HG03558 (cell line): ENCODE measurements around the gene MAP2K3.

Experiments used
- ATAC-seq: cut with Tn5 transposase; IDR thresholded peaks from one replicate; pipeline ENCODE4 v1.9.1; 2021; ENCODE audit warnings: moderate number of reproducible peaks; ENCODE audit not compliant: unreplicated experiment; ENCODE audit errors: extremely low read depth

Gene MAP2K3

DNA sequence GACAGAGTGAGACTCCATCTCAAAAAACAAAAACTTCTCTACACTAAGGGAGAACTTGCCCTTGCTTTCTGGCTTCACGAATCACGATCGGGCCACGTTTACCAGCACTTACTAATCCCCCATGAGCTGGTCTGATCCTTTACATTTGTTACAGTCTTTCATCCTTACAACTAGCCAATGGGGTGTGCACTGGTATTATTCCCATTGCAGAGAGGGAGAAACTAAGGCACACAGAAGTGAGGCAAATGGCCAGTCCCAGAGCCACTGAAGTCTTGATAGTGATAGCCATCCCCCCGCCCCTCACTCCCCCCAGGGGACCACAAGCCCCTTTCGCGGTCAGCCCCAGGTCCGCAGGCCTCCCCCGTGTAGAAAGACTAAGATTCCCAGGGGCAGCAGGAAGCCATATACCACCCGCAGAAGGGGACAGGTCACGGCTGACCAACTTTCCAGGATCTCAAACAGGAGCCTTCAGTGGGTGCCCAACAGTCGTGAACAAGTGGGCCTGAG is 32.2 kb upstream of the MAP2K3 start:
- ATAC-seq, result no peak

DNA sequence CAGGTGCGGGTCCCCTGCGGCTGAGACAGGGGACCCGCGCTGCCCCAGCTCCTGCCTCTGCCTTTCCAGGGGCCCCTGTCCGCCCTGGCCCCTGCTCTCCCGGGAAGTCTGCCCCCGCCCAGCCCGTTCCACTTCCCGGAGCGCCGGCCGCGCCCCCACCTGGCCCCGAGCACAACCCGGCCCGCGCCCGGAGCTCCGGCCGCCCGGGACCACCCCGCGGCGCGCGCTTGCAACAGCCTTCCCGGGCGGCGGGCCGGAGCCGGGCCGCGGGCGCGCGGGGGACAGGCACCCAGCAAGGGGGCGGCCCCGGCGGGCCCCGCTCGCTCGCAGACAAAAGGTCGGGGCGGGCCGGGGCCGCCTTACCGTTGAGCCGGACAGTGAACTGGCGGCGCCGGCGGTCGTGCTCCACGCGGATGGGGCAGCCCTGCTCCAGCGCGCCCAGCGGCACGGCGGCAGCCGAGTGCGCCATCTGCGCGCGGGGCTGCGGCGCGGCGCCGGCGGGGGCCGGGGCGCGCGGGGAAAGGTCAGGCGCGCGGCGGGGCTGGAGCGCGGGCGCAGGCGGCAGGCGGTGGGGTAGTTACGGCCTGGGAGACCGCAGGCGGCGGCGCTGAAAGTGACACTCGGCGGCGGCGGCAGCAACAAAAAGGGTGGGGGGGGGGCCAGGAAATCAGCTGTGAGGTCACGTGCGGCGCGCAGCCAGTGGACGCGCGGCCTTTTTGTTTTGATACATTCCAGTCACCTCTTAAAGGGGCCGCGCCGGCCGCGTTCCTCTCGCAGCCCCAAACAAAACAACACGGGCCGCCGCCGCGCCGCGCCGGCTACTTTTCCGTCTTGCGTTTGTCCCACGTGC is 31.5 kb upstream of the MAP2K3 start, which contains the start of gene NATD1:
TSS of gene NATD1 (minus strand) at position 615 of the 850 bp plus-strand sequence. CDS start at position 469, 146 bp downstream.
- no peak for ATAC-seq

DNA sequence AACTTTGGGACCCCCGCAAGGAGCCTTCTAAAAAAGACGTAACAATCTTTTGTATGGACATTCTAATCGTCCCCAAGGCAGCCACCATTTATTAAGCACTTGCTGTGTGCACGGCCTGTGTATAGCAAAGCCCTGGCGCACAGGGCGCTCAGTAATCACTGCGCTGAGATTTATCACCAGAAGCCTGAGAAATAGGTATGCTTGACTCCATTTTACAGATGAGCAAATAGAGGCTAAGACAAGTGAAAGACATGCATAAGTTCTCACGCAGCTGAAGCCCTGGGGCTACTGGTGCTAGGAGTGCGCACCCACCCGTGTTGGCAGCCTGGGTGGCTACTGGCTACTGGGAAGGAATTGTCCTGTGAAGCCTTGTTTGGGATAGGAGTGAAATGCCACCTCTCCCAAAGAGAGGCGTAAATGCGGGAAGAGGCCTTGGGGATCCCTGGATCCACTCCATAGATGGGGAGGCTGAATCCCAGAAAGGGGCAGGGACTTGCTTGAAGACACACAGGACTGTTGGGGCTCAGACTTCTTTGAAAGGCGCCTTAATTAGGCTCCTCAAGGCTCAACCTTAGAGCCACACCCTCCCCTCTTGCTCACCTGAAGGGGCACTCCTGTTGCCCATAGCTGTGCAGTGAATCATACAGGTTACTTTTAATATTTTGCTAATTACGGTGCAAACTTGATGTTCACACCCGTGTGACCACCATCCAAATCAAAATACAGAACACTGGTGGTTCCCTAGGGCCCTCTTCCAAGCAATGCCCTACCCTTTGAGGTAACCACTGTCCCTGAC is 30.7 kb upstream of the MAP2K3 start:
- ATAC-seq, result no peak

DNA sequence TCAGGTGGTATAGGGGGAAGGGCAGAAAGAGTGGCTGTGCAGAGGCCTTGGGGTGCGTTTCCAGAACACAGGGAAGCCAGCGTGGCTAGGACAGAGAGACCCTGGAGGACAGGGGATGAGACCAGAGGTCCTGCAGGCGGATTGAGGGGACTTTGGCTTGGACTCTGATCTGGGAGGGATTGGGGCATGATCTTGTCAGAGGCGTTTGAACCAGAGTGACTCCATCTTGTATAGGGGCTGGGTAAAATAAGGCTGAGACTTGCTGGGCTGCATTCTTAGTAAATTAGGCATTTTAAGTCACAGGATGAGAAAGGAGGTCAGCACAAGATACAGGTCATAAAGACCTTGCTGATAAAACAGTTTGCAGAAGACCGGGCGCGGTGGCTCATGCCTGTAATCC is 25.9 kb upstream of the MAP2K3 start:
- no peak for ATAC-seq

DNA sequence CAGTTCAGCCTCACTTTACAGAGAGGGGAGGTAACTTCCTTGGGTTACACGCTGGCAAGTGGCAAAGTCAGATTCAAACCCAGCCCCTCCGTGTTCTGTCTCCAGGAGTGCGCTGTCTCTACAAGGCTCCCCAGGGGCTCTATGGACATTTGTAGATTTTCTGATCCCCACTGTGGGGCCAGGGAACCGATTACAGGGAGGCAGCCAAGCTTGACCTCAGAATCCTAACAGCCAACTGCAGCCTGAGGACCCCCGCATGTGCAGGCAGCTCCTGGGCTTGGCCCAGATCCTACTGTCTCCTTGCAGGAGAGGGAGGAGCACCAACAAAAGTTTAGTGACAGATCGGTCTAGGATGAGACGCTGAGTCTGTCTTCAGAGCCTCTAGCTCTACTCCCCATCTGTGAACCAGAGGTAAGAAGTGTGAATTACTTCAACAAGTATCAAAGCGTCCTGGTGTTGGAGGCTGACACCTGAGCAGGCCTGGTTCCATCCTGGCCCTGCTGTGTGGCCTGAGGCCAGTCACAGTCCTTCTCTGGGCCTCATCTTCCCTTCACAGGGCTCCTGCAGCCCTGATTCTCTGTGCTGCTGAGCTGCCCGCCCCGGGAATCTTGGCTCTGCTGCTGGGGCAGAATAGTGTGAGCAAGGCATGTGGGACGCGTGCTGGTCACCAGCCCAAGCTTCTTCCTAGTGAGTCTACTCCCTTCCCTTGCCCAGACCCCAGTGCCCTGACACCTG is 22.1 kb upstream of the MAP2K3 start:
- no peak for ATAC-seq

DNA sequence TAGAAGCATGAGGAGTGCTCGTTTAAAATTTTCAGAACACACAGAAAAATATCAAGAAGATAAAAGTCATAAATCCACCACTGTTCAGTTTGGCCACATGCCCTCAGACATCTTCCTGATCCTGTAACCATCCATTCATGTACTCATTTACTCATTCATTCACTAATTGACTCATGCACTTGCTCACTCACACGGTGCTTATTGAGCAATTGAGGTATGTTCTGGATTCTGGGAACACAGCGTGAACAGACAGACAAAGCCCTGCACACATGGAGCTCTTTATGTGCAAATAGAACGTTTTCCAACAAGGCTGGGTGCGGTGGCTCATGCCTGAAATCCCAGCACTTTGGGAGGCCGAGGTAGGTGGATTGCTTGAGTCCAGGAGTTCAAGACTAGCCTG is 21.1 kb upstream of the MAP2K3 start:
- no peak for ATAC-seq

DNA sequence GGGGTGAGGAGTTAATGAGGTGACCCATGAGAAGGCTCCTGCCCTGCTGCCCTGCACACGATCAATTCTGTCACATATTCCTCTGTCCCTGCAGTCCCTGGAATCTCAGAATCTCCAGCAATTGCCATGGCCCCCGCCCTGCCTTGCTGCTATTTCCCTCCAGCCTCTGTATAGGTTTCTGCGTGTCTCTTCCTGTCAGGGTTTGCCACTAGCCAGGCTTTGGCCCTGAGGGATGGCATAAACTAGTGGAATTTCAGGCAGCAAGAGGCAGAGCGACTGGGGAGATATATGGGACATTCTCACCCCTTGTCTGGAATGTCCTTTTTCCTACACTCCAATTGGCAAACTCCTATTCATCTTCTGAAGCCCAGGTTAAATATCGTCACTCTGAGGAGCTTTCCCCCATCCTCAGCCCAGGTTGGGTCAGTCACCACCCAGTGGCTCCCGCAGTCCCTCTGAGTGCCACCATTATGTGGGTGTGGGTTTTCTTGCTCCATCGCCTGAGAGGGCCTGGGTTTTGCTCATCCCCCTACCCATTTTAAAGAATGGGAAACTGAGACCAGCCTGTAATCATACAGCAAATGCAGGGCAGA is 15.8 kb upstream of the MAP2K3 start:
- no peak for ATAC-seq

DNA sequence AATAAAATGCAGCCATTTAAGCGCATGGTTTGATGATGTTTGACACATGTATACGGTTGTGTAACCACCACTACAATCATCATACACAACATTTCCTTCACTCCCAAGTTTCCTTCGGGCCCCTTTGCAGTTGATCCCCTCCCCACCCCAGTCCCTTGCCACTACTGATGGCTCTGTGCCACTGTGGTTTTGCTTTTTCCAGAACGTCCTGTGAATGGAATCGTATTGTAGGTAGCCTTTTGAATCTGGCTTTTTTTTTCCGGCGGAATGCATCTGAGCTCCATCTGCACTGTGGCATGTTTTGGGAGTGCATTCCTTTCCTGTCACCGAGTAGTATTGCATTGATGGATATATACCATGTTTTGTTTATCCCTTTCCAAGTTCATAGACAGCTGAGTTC is 15.1 kb upstream of the MAP2K3 start:
- no peak for ATAC-seq

DNA sequence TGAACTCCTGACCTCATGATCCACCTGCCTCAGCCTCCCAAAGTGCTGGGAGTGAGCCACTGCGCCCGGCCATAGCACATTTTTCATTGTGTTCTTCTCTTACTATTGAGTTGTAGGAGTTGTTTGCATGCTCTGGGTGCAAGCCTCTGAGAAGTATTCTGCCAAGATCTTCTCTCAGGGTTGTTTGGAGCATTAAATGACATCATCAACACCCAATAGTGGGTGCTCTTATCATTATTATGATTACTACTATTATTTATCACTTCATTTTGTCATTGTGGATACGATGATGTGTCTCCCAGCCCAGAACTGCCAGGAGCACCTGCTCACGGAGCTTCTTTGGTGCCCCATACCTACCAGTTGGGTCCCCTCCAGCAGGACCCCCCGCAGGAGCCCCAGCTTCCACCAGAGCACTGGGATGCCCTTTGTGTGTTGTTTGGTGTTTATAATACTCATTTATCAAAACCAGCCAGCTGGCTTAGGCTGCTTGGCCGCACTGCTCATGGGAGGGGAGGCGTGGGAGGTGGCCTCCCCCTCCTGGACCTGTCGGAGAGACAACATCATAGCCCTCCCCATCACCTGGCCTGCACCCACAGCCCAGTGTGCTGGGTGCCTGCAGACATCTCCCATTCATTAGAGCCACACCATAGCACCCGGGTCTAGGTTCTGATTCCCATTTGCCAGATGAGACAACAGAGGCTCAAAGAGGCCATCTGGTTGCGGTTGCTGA is 12.9 kb upstream of the MAP2K3 start:
- no peak for ATAC-seq

DNA sequence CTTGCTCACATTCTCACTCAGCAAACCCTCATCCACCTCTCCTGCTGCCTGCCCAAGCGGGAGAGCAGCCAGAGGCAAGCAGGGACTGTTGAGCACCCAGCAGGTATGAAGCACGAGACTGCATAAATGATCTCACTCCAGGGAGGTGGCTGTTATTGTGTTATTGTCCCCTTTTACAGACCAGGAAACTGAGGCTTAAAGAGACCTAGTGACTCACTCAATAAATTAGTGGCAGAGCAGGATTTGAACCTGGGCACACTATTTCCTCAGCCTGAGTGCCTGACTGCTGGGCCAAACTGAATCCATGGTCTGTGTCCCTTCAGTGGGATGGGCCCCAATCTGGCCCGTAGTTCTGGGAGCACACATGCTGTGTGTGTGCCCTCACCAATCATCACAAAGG is 12.3 kb upstream of the MAP2K3 start:
- ATAC-seq, result no peak

DNA sequence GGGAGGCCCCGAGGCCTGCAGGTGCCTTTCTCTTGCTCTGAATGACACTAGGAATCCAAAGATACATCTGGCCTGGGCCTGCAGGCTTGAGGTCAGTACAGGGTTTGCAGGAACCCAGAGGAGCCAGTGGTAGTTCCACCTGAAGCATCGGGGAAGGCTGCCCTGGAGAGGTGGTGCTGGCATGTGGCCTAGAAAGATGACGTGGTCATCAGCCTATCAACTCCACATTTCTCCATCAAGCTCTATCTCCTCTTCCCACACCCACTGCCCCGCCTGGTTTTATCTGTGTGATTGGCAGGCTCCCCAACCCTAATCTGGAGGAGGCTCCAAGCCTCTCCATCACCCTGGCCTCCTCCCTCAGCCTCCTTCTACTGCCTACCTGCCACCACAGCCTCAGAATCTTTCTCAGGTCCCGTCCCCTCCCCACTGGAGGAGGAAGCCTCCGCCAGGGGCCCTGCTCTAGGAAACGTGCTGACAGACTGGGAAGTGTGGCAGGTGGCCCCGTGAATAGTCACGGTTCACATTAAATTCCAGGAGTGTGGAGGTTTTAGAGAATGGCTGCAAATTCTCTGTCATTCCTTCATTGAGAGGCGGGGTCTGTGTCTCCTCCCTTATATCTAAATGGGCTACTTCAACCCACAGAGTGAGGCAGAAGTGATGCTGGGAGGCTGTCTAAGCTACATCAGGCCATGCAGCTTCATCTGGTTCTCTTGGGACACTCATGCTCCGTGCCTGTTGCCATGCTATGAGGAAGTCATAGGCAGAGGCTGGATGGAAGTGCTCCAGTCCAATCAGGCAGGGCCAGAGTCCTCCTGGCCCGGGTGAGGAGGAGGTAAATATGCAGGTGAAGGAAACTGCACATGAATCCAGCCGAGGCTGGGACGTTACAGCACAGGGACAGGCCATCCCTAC is 11.4 kb upstream of the MAP2K3 start:
- ATAC-seq, result no peak

DNA sequence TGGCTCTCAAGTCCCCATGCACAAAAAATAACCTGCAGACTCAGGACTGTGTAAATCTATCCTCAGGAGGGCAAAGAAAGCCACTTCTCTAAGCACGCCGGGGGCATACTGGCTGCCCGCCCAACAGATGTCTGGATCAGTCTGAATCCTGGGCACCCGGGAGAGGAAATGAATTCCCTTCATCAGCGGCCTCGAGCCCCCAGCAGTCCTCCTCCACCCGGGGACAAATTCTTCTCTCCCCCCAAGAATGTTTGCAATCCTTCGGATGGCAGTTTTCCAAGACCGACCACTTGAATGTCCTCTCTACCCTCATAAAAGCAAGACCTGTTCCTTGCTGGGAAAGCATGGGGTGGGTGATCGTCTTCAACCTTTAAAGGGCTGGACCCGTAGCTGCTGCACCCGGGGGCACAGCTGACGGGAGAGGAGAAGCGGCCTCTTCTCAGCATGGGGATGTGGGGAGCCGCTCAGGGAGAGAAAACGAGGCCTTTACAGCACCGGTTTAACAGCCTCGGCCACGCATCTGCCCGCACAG is 9.4 kb upstream of the MAP2K3 start:
- no peak for ATAC-seq

DNA sequence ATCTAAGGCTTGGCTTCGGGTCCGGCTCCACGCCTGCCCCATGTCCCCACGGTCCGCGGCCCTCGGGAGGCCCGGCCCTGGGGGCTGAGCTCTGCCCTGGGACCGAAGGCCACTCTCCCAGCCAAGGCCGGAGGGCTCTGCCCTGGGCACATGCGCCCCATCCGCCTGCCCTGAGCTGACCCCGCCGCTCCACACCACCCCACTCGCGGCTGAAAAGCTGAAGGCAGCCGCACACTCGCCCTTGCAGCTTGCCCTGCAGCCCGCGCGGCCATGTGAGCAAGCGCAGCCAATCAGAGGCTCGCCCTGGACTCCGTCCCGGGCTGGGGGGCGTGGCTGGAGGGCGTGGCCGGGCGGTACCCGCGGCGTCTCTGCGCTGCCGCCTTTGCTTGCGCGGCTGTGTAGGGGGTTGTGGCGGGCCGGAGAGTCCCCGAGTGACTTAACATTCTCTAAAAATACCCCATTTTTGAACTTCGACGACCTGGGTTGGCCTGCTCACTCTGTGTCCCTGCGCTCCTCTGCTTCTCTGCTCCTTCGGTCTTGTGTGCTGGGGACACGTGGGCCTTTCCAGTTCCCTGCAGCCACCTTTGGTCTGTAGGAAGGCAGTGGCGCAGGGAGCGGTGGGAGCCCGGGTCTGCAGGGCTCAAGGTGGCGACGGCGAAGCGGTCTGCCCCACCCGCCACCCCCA is 8.8 kb upstream of the MAP2K3 start:
- peak; percentile 81 for ATAC-seq

DNA sequence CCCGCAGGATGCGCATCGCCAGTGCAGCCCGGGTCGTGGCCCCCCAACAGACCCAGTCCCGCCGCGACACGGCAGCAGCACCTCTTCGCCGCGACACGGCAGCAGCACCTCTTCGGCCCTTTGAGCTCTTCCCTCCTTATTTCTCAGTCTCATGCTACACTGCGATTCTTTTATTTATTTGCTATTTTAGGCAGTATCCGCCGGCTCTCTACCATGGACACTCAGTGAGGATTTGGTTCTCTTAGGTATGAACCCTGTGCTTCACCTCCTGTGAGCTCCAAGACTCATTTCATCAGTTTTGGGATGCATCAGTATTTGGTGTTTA is 8.3 kb upstream of the MAP2K3 start:
- ATAC-seq, result no peak

DNA sequence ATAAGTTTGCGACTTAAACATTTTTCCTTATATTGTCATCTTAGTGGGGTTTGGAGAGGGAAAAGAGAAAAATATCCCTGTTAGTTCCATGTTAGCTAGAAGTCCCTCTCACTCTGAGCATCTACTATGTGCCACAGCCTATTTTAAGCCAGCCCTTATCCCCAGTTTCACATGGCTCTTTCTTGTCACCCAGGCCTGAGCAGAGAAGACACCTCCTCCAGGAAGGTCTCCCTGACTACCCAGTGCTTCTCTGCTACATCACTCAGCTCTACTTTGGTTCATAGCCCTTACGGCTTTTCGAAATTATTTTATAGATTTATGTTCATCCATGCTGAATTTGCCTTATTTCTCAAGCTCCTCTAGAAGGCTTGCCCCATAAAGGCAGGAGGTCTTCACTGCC is 7.2 kb upstream of the MAP2K3 start:
- ATAC-seq, result no peak

DNA sequence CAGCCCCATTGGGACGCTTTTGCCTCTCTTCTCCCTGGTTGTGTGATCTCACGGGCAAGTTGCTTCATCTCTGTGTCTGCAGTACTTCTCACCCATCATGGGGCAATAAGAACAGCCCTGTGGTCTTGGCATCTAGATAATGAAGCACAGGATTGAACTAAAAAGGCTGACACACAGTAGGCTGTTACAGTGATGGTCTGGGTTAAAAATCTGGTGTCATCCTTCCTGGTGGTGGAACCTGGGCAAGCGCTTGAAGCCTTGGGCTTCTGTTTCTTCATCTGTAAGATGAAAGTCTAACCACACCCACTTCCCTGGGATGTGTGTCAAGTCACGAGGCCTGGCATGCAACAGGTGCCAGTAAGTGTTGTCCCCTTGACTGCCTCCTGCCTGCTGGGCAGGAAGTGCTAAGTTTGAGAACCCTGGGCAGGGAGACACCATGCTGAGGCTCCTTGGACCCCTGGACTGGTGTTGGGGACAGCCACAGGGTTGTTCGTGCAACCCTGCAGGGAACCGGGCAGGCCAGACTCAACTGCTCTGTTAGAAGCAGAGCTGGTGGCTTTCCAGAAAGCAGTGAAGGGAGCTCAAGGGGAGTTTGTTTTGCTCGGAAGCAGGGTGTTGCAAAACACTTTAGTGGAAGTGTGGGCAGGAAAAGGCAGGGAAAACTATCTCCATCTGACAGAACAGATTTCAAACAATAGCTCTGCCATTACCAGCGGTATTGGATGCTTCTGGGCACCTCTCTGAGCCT is 5.9 kb upstream of the MAP2K3 start:
- no peak for ATAC-seq

DNA sequence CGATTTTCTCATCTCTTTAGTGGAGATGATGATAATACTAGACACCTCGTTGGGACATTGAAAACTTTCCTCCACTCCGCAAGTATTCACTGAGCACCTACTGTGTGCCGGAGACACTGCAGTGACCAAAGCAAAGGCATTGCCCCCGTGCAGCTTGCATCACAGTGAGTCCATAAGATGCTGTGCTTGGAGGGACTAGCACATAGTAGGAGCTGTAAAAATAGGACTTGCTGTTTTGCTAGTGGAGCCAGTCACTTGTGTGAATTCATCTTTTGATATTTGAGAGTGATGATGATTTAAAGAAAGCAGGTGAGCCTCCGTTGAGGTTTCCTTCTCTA is 5.3 kb upstream of the MAP2K3 start:
- ATAC-seq, result no peak
